SK-N-MC (cell line): ENCODE results near the gene PLXNA4.

ENCODE experiments used
- EZH2 ChIP-seq: fragments of 200-600 bp; sonication (generic); IDR thresholded peaks from one replicate; pipeline ENCODE4 v1.6.1; 2017; ENCODE audit warnings: antibody characterized with exemption
- FOXP2 ChIP-seq: optimal IDR thresholded peaks from 2 replicates; pipeline ENCODE3; 2011; ENCODE audit warnings: mild to moderate bottlenecking, moderate library complexity; ENCODE audit not compliant: insufficient read depth; ENCODE audit errors: extremely low read length, control extremely low read depth
- POLR2AphosphoS5 ChIP-seq: IDR thresholded peaks from 2 replicates; pipeline ENCODE4 v1.6.1; 2012; ENCODE audit warnings: mild to moderate bottlenecking, low read depth, low read length, borderline replicate concordance

DNA sequence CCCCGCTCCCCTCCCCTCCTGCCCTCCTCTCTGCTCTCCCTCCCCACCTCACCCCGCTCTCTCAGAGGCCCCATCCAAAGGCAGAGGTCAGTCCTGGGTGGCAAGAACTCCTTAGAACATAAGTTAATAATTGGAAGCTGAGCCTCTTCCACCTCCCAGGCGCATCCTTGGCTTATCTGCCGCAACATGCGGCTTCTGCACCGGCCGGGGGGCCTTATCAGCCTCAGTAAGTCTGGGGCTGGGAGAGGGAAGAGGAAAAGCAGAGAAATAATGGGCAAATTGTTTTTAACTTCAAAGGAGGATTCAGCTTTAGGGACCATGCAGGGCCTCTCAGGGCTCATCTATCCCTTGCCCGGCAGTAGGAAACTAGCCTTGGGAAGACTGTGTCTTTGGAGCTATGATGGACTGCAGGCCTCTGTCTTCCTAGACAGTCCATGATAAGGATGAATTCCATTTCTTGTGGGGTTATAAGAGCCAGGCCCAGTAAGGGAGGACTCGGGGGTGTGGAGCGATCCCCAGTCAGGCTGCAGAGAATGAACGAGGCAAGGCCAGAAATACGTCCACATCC, 411.6 kb downstream of the PLXNA4 start:
- TF ChIP-seq POLR2AphosphoS5, result no peak
- TF ChIP-seq EZH2, result no peak
- no peak for TF ChIP-seq FOXP2
